AG09309 (cell line): Measurements from ENCODE around the gene FGF14.

Experiments used
- DNase-seq: peaks from one replicate; pipeline ENCODE4 v3.0.0-alpha.2; 2010; ENCODE audit warnings: low read depth
- H3K4me3 ChIP-seq: 2 replicates; pipeline ENCODE4 v1.5.1; 2011; ENCODE audit warnings: mild to moderate bottlenecking, low read depth, low read length, moderate library complexity; ENCODE audit not compliant: control insufficient read depth
- CTCF ChIP-seq: IDR thresholded peaks from 2 replicates; pipeline ENCODE4 v1.5.1; 2011; ENCODE audit warnings: mild to moderate bottlenecking, low read depth, low read length, inconsistent platforms; ENCODE audit not compliant: insufficient read depth, control insufficient read depth; ENCODE audit errors: missing control alignments

FGF14 gene

GRCh38 chr13:101695870-101696516, 705.9 kb downstream of the FGF14 start:
- H3K4me3 ChIP-seq, result no peak overlapping the region
- DNase-seq, result no peak
- TF ChIP-seq CTCF, result no peak

GRCh38 chr13:101691341-101691860, 710.4 kb downstream of the FGF14 start:
- no peak for DNase-seq
- H3K4me3 ChIP-seq, result no peak overlapping the region
- TF ChIP-seq CTCF, result no peak

- no peak for TF ChIP-seq CTCF
Observed at GRCh38 chr13:101690871-101691270, 711.0 kb downstream of the FGF14 start.

GRCh38 chr13:101686003-101686402, 715.8 kb downstream of the FGF14 start:
- DNase-seq, result no peak
- H3K4me3 ChIP-seq, result no peak overlapping the region
- no peak for TF ChIP-seq CTCF

More at GRCh38 chr13:101690871-101691270, 711.0 kb downstream of the FGF14 start:
- H3K4me3 ChIP-seq, result no peak overlapping the region
- DNase-seq, result no peak

GRCh38 chr13:101681834-101682233, 720.0 kb downstream of the FGF14 start:
- no peak overlapping the region for H3K4me3 ChIP-seq
- no peak for TF ChIP-seq CTCF
- no peak for DNase-seq

GRCh38 chr13:101673360-101674105, 728.3 kb downstream of the FGF14 start:
- TF ChIP-seq CTCF, result no peak
- DNase-seq, result no peak

More at GRCh38 chr13:101673360-101674105, 728.3 kb downstream of the FGF14 start:
- no peak overlapping the region for H3K4me3 ChIP-seq
